Chondrocyte (in vitro differentiated cells): ENCODE results near the gene ZMYM4. TPM values are rescaled to one million over a fixed set of nuclear protein-coding genes. Genes with fewer than 3 reads are reported as not detected.

Experiments
- DNase-seq: peaks from one replicate; pipeline ENCODE4 v3.0.0; 2021; ENCODE audit warnings: mixed read lengths, low spot score
- H3K27ac Mint-ChIP-seq: one replicate; pipeline ENCODE4 v1.8.0; 2021; ENCODE audit warnings: mild to moderate bottlenecking, moderate library complexity, mixed read lengths; ENCODE audit not compliant: unreplicated experiment
- H3K27me3 Mint-ChIP-seq: 2 replicates; pipeline ENCODE4 v1.8.0; 2021; ENCODE audit warnings: low read depth, mixed read lengths
- H3K36me3 Mint-ChIP-seq: 2 replicates; pipeline ENCODE4 v1.8.0; 2021; ENCODE audit warnings: low read depth, mixed read lengths
- H3K4me1 Mint-ChIP-seq: 2 replicates; pipeline ENCODE4 v1.8.0; 2021; ENCODE audit warnings: low read depth, mild to moderate bottlenecking, mixed read lengths
- H3K4me3 Mint-ChIP-seq: one replicate; pipeline ENCODE4 v1.8.0; 2021; ENCODE audit warnings: mild to moderate bottlenecking, moderate library complexity, mixed read lengths; ENCODE audit not compliant: unreplicated experiment
- H3K9me3 Mint-ChIP-seq: 2 replicates; pipeline ENCODE4 v1.8.0; 2021; ENCODE audit warnings: low read depth, mixed read lengths
- CTCF ChIP-seq: fragments of 200-600 bp; sonication (generic); IDR thresholded peaks from 2 replicates; pipeline ENCODE4 v1.5.0; 2021; ENCODE audit warnings: antibody characterized with exemption, mild to moderate bottlenecking, moderate library complexity
- total RNA-seq: library from RNA; stranded (reverse); gene quantifications from 3 replicates; pipeline ENCODE4 v1.2.1, GENCODE V29; 2021

Gene ZMYM4
- total RNA-seq, 1 donor from 2014 or later, result 51.0 TPM

- H3K4me1 Mint-ChIP-seq, result no peaks in the 10 kb centered on the region
- H3K4me3 Mint-ChIP-seq, result no peak overlapping the region
- no peaks in the 10 kb centered on the region for H3K9me3 Mint-ChIP-seq
- no peak for TF ChIP-seq CTCF
- peaks cover 2% of the 10 kb centered on the region for H3K27me3 Mint-ChIP-seq
- H3K27ac Mint-ChIP-seq, result no peak overlapping the region
- DNase-seq, result no peak
- H3K36me3 Mint-ChIP-seq, result no peaks in the 10 kb centered on the region
Observed at GRCh38 chr1:35255276-35255675, 13.2 kb upstream of the ZMYM4 start.

GRCh38 chr1:35259561-35259960, 8.9 kb upstream of the ZMYM4 start:
- no peak overlapping the region for H3K4me3 Mint-ChIP-seq
- H3K4me1 Mint-ChIP-seq, result peaks cover 3% of the 10 kb centered on the region
- no peaks in the 10 kb centered on the region for H3K36me3 Mint-ChIP-seq

GRCh38 chr1:35261412-35262120, 6.9 kb upstream of the ZMYM4 start:
- DNase-seq, result no peak
- Mint-ChIP-seq H3K27me3 (no peaks in the 10 kb centered on the region), H3K27ac (no peak overlapping the region), H3K4me3 (no peak overlapping the region), H3K4me1 (peaks cover 15% of the 10 kb centered on the region), H3K36me3 (no peaks in the 10 kb centered on the region), H3K9me3 (no peaks in the 10 kb centered on the region)
- no peak for TF ChIP-seq CTCF

More at GRCh38 chr1:35259561-35259960, 8.9 kb upstream of the ZMYM4 start:
- Mint-ChIP-seq H3K27me3 (no peaks in the 10 kb centered on the region), H3K9me3 (no peaks in the 10 kb centered on the region), H3K27ac (no peak overlapping the region)
- no peak for DNase-seq
- no peak for TF ChIP-seq CTCF

- no peak for DNase-seq
- no peaks in the 10 kb centered on the region for H3K36me3 Mint-ChIP-seq
- H3K9me3 Mint-ChIP-seq, result no peaks in the 10 kb centered on the region
- no peak for TF ChIP-seq CTCF
- no peaks in the 10 kb centered on the region for H3K27me3 Mint-ChIP-seq
- no peak overlapping the region for H3K27ac Mint-ChIP-seq
- H3K4me3 Mint-ChIP-seq, result no peak overlapping the region
- peaks cover 19% of the 10 kb centered on the region for H3K4me1 Mint-ChIP-seq
Observed at GRCh38 chr1:35264035-35264434, 4.5 kb upstream of the ZMYM4 start.

GRCh38 chr1:35264871-35265270, 3.6 kb upstream of the ZMYM4 start:
- Mint-ChIP-seq H3K4me1 (peaks cover 23% of the 10 kb centered on the region), H3K27me3 (no peaks in the 10 kb centered on the region), H3K36me3 (no peaks in the 10 kb centered on the region), H3K9me3 (no peaks in the 10 kb centered on the region), H3K27ac (peak overlapping the region; percentile 82), H3K4me3 (no peak overlapping the region)
- TF ChIP-seq CTCF, result no peak
- no peak for DNase-seq
